Activated CD8-positive, alpha-beta memory T cell treated with anti-CD3 and anti-CD28 coated beads for 36 hours (primary cell): Measurements from ENCODE around the gene NPR2. TPM values are rescaled to one million over a fixed set of nuclear protein-coding genes. Genes with fewer than 3 reads are reported as not detected.

Experiments used
- CTCF ChIA-PET: fragments of 350-600 bp; sonication (Branson Sonifier 250); formaldehyde crosslinking; loops from one replicate; lab custom pipeline; 2021; ENCODE audit warnings: antibody characterized with exemption; lab: Charles Lee
- POLR2A ChIA-PET: fragments of 350-600 bp; sonication (Branson Sonifier 250); formaldehyde crosslinking; loops from one replicate; lab custom pipeline; 2021; ENCODE audit warnings: antibody characterized with exemption; lab: Charles Lee
- total RNA-seq, 2 experiments: library from RNA; stranded (reverse); gene quantifications; one replicate each; pipeline ENCODE4 v1.2.3, GENCODE V29; 2021

NPR2 gene
- 1 to 10 TPM; 9.7 TPM for total RNA-seq

- ChIA-PET POLR2A (no interaction called here), CTCF (no interaction called here)
Observed at GRCh38 chr9:35791297-35791921, at the start of gene NPR2. NPR2 (plus strand) TSS chr9:35791591; CDS start chr9:35792409, 818 bp downstream.

GRCh38 chr9:35741740-35742139, 49.7 kb upstream of the NPR2 start:
- POLR2A ChIA-PET = interaction anchor here (1.0 kb wide), 1 partner anchor 10 kb away, joined by 3 read pairs; the partner anchor contains the start of genes CREB3 and TLN1

GRCh38 chr9:35743452-35743851, 47.9 kb upstream of the NPR2 start:
- ChIA-PET CTCF (interaction anchor here (0.8 to 1.6 kb wide), 2 partner anchors 13 kb away, joined by 3 read pairs; no protein-coding TSS in a partner anchor), POLR2A (no interaction called here)

More at GRCh38 chr9:35741740-35742139, 49.7 kb upstream of the NPR2 start:
- CTCF ChIA-PET = interaction anchor here (0.6 kb wide), 1 partner anchor 297 kb away, joined by 4 read pairs; no protein-coding TSS in a partner anchor

- CTCF ChIA-PET = interaction anchor here (0.8 kb wide), 1 partner anchor 13 kb away, joined by 3 read pairs; no protein-coding TSS in a partner anchor
- POLR2A ChIA-PET = no interaction called here
Observed at GRCh38 chr9:35743880-35744518, 47.4 kb upstream of the NPR2 start.

- ChIA-PET CTCF (interaction anchor here (1.0 to 2.6 kb wide), 4 partner anchors 7 to 18 kb away, joined by 3 to 10 read pairs (median 4); no protein-coding TSS in a partner anchor), POLR2A (interaction anchor here (0.7 to 1.0 kb wide), 2 partner anchors 17 to 45 kb away, joined by 3 to 4 read pairs; no protein-coding TSS in a partner anchor)
Observed at GRCh38 chr9:35745569-35745968, 45.8 kb upstream of the NPR2 start.

GRCh38 chr9:35746583-35746982, 44.8 kb upstream of the NPR2 start:
- POLR2A ChIA-PET = interaction anchor here (1.0 kb wide), 1 partner anchor 46 kb away, joined by 3 read pairs; no protein-coding TSS in a partner anchor
- CTCF ChIA-PET = interaction anchor here (1.1 to 2.6 kb wide), 3 partner anchors 8 to 16 kb away, joined by 4 to 10 read pairs (median 4); no protein-coding TSS in a partner anchor

- ChIA-PET CTCF (interaction anchor here (1.2 to 3.2 kb wide), 5 partner anchors 8 to 52 kb away, joined by 3 to 15 read pairs (median 9); partner anchors contain the start of genes CREB3 and TLN1), POLR2A (interaction anchor here (0.5 to 3.0 kb wide), 5 partner anchors 16 to 1415 kb away, joined by 3 to 27 read pairs (median 5); partner anchors contain the start of genes CCDC107, CREB3, RMRP and TLN1)
Observed at GRCh38 chr9:35748242-35748857, 43.0 kb upstream of the NPR2 start.

- CTCF ChIA-PET = interaction anchor here (0.9 to 3.2 kb wide), 6 partner anchors 8 to 52 kb away, joined by 3 to 15 read pairs (median 7); partner anchors contain the start of genes CREB3 and TLN1
Observed at GRCh38 chr9:35748858-35749514, 42.4 kb upstream of the NPR2 start, which contains the start of the genes GBA2 and RGP1. GBA2 (minus strand) TSS chr9:35749228; CDS start chr9:35748704, 524 bp downstream. RGP1 (plus strand) TSS chr9:35749287; CDS start chr9:35749756, 469 bp downstream.

GRCh38 chr9:35749515-35750255, 41.7 kb upstream of the NPR2 start:
- CTCF ChIA-PET = interaction anchor here (0.6 to 3.2 kb wide), 5 partner anchors 10 to 53 kb away, joined by 3 to 15 read pairs (median 4); partner anchors contain the start of genes CREB3 and TLN1
- POLR2A ChIA-PET = interaction anchor here (0.6 to 3.0 kb wide), 4 partner anchors 18 to 92 kb away, joined by 3 to 27 read pairs (median 4); partner anchors contain the start of genes CCDC107, CREB3, RMRP and TLN1

More at GRCh38 chr9:35748858-35749514, 42.4 kb upstream of the NPR2 start, which contains the start of the genes GBA2 and RGP1:
- POLR2A ChIA-PET = interaction anchor here (0.6 to 3.0 kb wide), 4 partner anchors 17 to 91 kb away, joined by 3 to 27 read pairs (median 4); partner anchors contain the start of genes CCDC107, CREB3, RMRP and TLN1

GRCh38 chr9:35750256-35750531, 41.2 kb upstream of the NPR2 start:
- ChIA-PET CTCF (interaction anchor here (0.6 to 1.8 kb wide), 3 partner anchors 21 to 54 kb away, joined by 3 to 5 read pairs (median 3); no protein-coding TSS in a partner anchor), POLR2A (interaction anchor here (1.6 to 3.0 kb wide), 2 partner anchors 18 to 92 kb away, joined by 5 to 27 read pairs; partner anchors contain the start of genes CCDC107, CREB3, RMRP and TLN1)

GRCh38 chr9:35753466-35753865, 37.9 kb upstream of the NPR2 start:
- CTCF ChIA-PET = interaction anchor here (1.5 kb wide), 1 partner anchor 19 kb away, joined by 5 read pairs; no protein-coding TSS in a partner anchor
- POLR2A ChIA-PET = interaction anchor here (0.6 kb wide), 1 partner anchor 283 kb away, joined by 4 read pairs; the partner anchor contains the start of gene RECK

- CTCF ChIA-PET = interaction anchor here (1.5 kb wide), 1 partner anchor 19 kb away, joined by 5 read pairs; no protein-coding TSS in a partner anchor
- POLR2A ChIA-PET = interaction anchor here (0.6 kb wide), 1 partner anchor 19 kb away, joined by 3 read pairs; no protein-coding TSS in a partner anchor
Observed at GRCh38 chr9:35754264-35754663, 37.1 kb upstream of the NPR2 start, which contains the start of gene MSMP. MSMP (minus strand) TSS chr9:35754276; CDS start chr9:35754129, 147 bp downstream.

GRCh38 chr9:35755071-35755470, 36.3 kb upstream of the NPR2 start:
- POLR2A ChIA-PET = no interaction called here
- CTCF ChIA-PET = interaction anchor here (1.6 kb wide), 1 partner anchor 35 kb away, joined by 3 read pairs; no protein-coding TSS in a partner anchor

GRCh38 chr9:35756275-35757225, 34.8 kb upstream of the NPR2 start:
- ChIA-PET POLR2A (no interaction called here), CTCF (interaction anchor here (0.6 to 2.0 kb wide), 16 partner anchors 8 to 146 kb away, joined by 3 to 12 read pairs (median 4); partner anchors contain the start of genes CREB3, GBA2, RGP1 and SPAG8)

- POLR2A ChIA-PET = no interaction called here
- CTCF ChIA-PET = interaction anchor here (0.6 to 2.0 kb wide), 13 partner anchors 9 to 147 kb away, joined by 3 to 12 read pairs (median 4); partner anchors contain the start of genes CREB3, GBA2, RGP1 and SPAG8
Observed at GRCh38 chr9:35757226-35757891, 34.0 kb upstream of the NPR2 start.
